Measurements from ENCODE around the gene RPL7A.

DNA sequence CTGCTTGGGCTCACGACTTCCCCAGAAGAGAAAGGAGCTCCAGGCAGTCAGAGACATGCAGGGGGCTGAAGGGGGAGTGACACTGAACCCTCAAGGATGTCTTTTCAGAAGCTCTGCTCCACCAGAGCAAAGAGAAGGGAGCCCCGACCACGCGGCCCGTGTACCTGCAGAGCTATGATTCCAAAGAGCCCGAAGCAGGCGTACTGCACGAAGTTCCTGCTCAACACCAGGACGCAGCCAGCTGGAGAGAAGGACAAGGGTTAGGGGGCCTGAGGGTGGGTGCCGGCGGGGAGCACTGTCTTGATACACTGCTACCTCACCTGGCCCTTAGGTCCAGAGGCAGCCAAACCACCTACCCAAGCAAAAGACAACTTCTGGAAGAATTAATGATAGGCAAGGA is 18.4 kb downstream of the RPL7A start:
- TF ChIP-seq, protein P1, sequence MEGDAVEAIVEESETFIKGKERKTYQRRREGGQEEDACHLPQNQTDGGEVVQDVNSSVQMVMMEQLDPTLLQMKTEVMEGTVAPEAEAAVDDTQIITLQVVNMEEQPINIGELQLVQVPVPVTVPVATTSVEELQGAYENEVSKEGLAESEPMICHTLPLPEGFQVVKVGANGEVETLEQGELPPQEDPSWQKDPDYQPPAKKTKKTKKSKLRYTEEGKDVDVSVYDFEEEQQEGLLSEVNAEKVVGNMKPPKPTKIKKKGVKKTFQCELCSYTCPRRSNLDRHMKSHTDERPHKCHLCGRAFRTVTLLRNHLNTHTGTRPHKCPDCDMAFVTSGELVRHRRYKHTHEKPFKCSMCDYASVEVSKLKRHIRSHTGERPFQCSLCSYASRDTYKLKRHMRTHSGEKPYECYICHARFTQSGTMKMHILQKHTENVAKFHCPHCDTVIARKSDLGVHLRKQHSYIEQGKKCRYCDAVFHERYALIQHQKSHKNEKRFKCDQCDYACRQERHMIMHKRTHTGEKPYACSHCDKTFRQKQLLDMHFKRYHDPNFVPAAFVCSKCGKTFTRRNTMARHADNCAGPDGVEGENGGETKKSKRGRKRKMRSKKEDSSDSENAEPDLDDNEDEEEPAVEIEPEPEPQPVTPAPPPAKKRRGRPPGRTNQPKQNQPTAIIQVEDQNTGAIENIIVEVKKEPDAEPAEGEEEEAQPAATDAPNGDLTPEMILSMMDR (IDR thresholded peaks at IDR 0.05) = no peak
- no peak for TF ChIP-seq POLR2A (IDR thresholded peaks at IDR 0.05)

Measured in transverse colon (tissue), 3 donors.